K562 (cell line): ENCODE results near the gene CTBP2. TPM values are rescaled to one million over a fixed set of nuclear protein-coding genes. Genes with fewer than 3 reads are reported as not detected.

Source experiments
- ATAC-seq: fragments of 200-7000 bp; cut with Tn5 transposase; 3 replicates; pipeline ENCODE4 v1.9.1; 2020; ENCODE audit warnings: moderate library complexity
- BruUV-seq: library from RNA; stranded (reverse); fragments of 400-500 nt; replicated peaks from 2 replicates; lab custom pipeline; 2021; lab: Mats Ljungman, UMichigan
- CTCF ChIA-PET: fragments of 300-600 bp; formaldehyde crosslinking; extraction: SDS; loops from one replicate; lab custom pipeline; 2021; ENCODE audit warnings: low intra/inter-chr PET ratio; lab: Yijun Ruan, JAX
- POLR2A ChIA-PET: fragments of 300-600, 350-650 bp; sonication (Branson Sonifier 250); formaldehyde crosslinking; extraction: SDS; loops from one replicate; lab custom pipeline; 2021; ENCODE audit warnings: antibody characterized with exemption, inconsistent platforms; lab: Yijun Ruan, JAX
- DNase-seq, 4 experiments: peaks; one replicate each; pipeline versions ENCODE4 v3.0.0 to v3.0.0-alpha.2; 2011 to 2018; ENCODE audit warnings: low spot score in 3 of 4, mixed read lengths in 3 of 4; ENCODE audit errors: extremely low read depth in 1 of 4
- FAIRE-seq: peaks from 2 replicates; lab custom pipeline; 2011; peaks lifted over from hg19 to GRCh38; lab: Jason Lieb, UNC
- H2AFZ ChIP-seq: 2 replicates; pipeline ENCODE4 v1.6.0; 2011; ENCODE audit warnings: low read depth, low read length, control low read depth, inconsistent platforms
- H3K27ac ChIP-seq: fragments of 200-600 bp; 3 replicates; pipeline ENCODE4 v1.8.0; 2011; ENCODE audit warnings: low read depth, mild to moderate bottlenecking, control low read depth, inconsistent platforms, low read length, moderate library complexity, mixed read lengths; ENCODE audit errors: extremely low read depth
- H3K27me3 ChIP-seq, 2 experiments: fragments of 300-600 bp in 1 of 2; 2 replicates in 1 of 2; 3 replicates in 1 of 2; pipeline versions ENCODE4 v1.6.0 to v1.8.0; 2011; ENCODE audit warnings: inconsistent platforms in 2 of 2, low read length in 2 of 2, mild to moderate bottlenecking in 1 of 2, mixed read lengths in 1 of 2, moderate library complexity in 1 of 2; ENCODE audit not compliant: control insufficient read depth in 2 of 2, insufficient read depth in 2 of 2
- H3K36me3 ChIP-seq: fragments of 300-600 bp; 3 replicates; pipeline ENCODE4 v1.8.0; 2011; ENCODE audit warnings: mild to moderate bottlenecking, low read length, inconsistent platforms; ENCODE audit not compliant: control insufficient read depth, insufficient read depth
- H3K4me1 ChIP-seq, 2 experiments: fragments of 200-600 bp in 1 of 2; replicated peaks in 1 of 2; 2 replicates in 1 of 2; 3 replicates in 1 of 2; pipeline versions ENCODE4 v1.5.1 to v1.8.0; 2011; ENCODE audit warnings: inconsistent platforms in 2 of 2, low read length in 2 of 2, mild to moderate bottlenecking in 1 of 2, mixed read lengths in 1 of 2, moderate library complexity in 1 of 2; ENCODE audit not compliant: control insufficient read depth in 2 of 2, insufficient read depth in 2 of 2
- H3K4me2 ChIP-seq: 2 replicates; pipeline ENCODE4 v1.6.1; 2011; ENCODE audit warnings: low read length, control low read depth, inconsistent platforms, mixed read lengths; ENCODE audit not compliant: insufficient read depth
- H3K4me3 ChIP-seq: fragments of 200-600 bp; sonication (generic), shearing (Covaris generic); 2 replicates; pipeline ENCODE4 v1.5.1; 2016; ENCODE audit warnings: control low read depth, inconsistent platforms
- H3K79me2 ChIP-seq: fragments of 200-600 bp; 3 replicates; pipeline ENCODE4 v1.8.0; 2011; ENCODE audit warnings: low read length, inconsistent platforms; ENCODE audit not compliant: control insufficient read depth, insufficient read depth
- H3K9ac ChIP-seq, 2 experiments: 2 replicates each; pipeline versions ENCODE4 v1.6.0 to v1.6.1; 2011; ENCODE audit warnings: low read depth in 2 of 2, low read length in 2 of 2, control low read depth in 1 of 2, inconsistent platforms in 1 of 2, mild to moderate bottlenecking in 1 of 2, mixed read lengths in 1 of 2; ENCODE audit not compliant: insufficient read depth in 1 of 2
- H3K9me1 ChIP-seq: one replicate; pipeline ENCODE4 v1.6.0; 2011; ENCODE audit warnings: inconsistent platforms, mild to moderate bottlenecking, low read length, moderate library complexity; ENCODE audit not compliant: control insufficient read depth, insufficient read depth
- H3K9me3 ChIP-seq: replicated peaks from 2 replicates; pipeline ENCODE4 v1.5.1; 2011; ENCODE audit warnings: low read depth, low read length, inconsistent platforms; ENCODE audit not compliant: control insufficient read depth, insufficient read depth
- H4K20me1 ChIP-seq: replicated peaks from 2 replicates; pipeline ENCODE4 v1.6.1; 2011; ENCODE audit warnings: low read length, inconsistent platforms, mixed read lengths; ENCODE audit not compliant: control insufficient read depth, insufficient read depth
- ARID4B ChIP-seq: sonication (generic); formaldehyde crosslinking; IDR thresholded peaks from 2 replicates; pipeline ENCODE4 v1.8.0; 2022; ENCODE audit warnings: mild to moderate bottlenecking, missing genetic modification reagents
- ELF2 ChIP-seq: fragments of 250-450 bp; sonication (Bioruptor Pico); IDR thresholded peaks from 2 replicates; pipeline ENCODE4 v1.5.0; 2021; ENCODE audit warnings: mild to moderate bottlenecking
- KLF1 ChIP-seq: fragments of 450-650 bp; IDR thresholded peaks from 2 replicates; pipeline ENCODE4 v1.6.1; 2016; ENCODE audit warnings: missing genetic modification characterization, missing compliant biosample characterization
- NCOA6 ChIP-seq: fragments of 450-650 bp; IDR thresholded peaks from 2 replicates; pipeline ENCODE4 v1.6.1; 2017; ENCODE audit warnings: mild to moderate bottlenecking
- WGBS: fragments of 100-300 bp; shearing (Covaris generic); methylation state at CpG from one replicate; pipeline ENCODE4 v1.1.6; 2016; ENCODE audit warnings: low coverage, mixed read lengths; ENCODE audit not compliant: insufficient coverage; ENCODE audit errors: missing lambda C conversion rate; 5-methylcytosine and 5-hydroxymethylcytosine counted together
- in situ Hi-C: fragments of 300-500 bp; cut with MboI; formaldehyde crosslinking; loops from 4 replicates; pipeline ENCODE4 v1.15.0; 2018; ENCODE audit warnings: inconsistent platforms, mixed read lengths
- intact Hi-C: fragments of 100-400 bp; cut with micrococcal nuclease; formaldehyde crosslinking; loops from 2 replicates; pipeline ENCODE4 v1.14.2; 2022
- microRNA-seq: library from miRNA; unstranded; fragments of <30 nt; microRNA quantifications from one replicate; pipeline ENCODE4, GENCODE V29; 2018; ENCODE audit warnings: borderline microRNAs expressed
- polyA plus RNA-seq, 8 experiments: library from polyadenylated mRNA; depleted of rRNA in 4 of 8; stranded (reverse) in 5 of 8; unstranded in 3 of 8; fragments of >200 nt; fragmentation: Nextera tagmentation in 2 of 8; fragmentation: Illumina TruSeq in 1 of 8; extraction: Ambion mirVana in 2 of 8; extraction: Trizol in 1 of 8; gene quantifications; 2 replicates each; pipeline versions ENCODE4 v1.2.1 to v1.2.3, GENCODE V29; 2011 to 2014; ENCODE audit warnings: inconsistent platforms in 1 of 8, missing spikeins in 1 of 8
- small RNA-seq: library from RNA; depleted of rRNA; stranded (forward); fragments of <200 nt; gene quantifications from one replicate; pipeline ENCODE3, GENCODE V24; 2014
- total RNA-seq, 7 experiments: library from RNA; depleted of rRNA in 6 of 7; stranded (reverse); fragments of >200 nt in 6 of 7; fragmentation: Illumina TruSeq in 2 of 7; extraction: Trizol in 2 of 7; gene quantifications; 2 replicates each; pipeline versions ENCODE4 v1.2.1 to v1.2.3, GENCODE V29; 2011 to 2021; ENCODE audit warnings: low replicate concordance in 1 of 7

Gene CTBP2
- total and polyA plus RNA-seq, 9 of the 15 experiments (the other 6 are each of a cell fraction or from before 2014, with no cell fraction given), result 1.3 to 8.8 (median 5.1) TPM

- peaks cover 8% of the 10 kb centered on the region; the same call in 2 of the 3 replicates for H3K36me3 ChIP-seq
- DNase-seq (peak in 3 of 4 experiments; percentile 0 to 1 (median 0)), FAIRE-seq (no peak), ATAC-seq (peak; percentile 36; the same call in 2 of the 3 replicates)
- 61% methylated on average over 2 of the region's 2 CpGs for WGBS
- peaks cover 7% of the 10 kb centered on the region for H4K20me1 ChIP-seq
- no peak overlapping the region for H3K4me3 ChIP-seq
- BruUV-seq, result no TSS peak
- no peak overlapping the region for H2AFZ ChIP-seq
- H3K9me1 ChIP-seq, result no peaks in the 10 kb centered on the region
- TF ChIP-seq NCOA6, result no peak
- TF ChIP-seq ELF2 (CRISPR knock-in tag), result no peak
- TF ChIP-seq ARID4B (CRISPR knock-in tag), result no peak
- TF ChIP-seq KLF1 (tag), result no peak
- H3K27ac ChIP-seq, result no peak overlapping the region
- no peaks in the 10 kb centered on the region for H3K27me3 ChIP-seq
- intact Hi-C loops (no loop called here), in situ Hi-C loops (loop anchor here (25.0 kb wide), 1 partner anchor 226 kb away; the partner anchor contains the start of gene CTBP2)
- CTCF ChIA-PET, result no interaction called here
- peaks cover 0 to 3% of the 10 kb centered on the region in 2 experiments; a peak in 1 of 5 replicates for H3K4me1 ChIP-seq
- H3K9me3 ChIP-seq, result no peaks in the 10 kb centered on the region
- H3K9ac ChIP-seq, result no peak overlapping the region
- H3K79me2 ChIP-seq, result peaks cover 93% of the 10 kb centered on the region
- H3K4me2 ChIP-seq, result no peak overlapping the region
- POLR2A ChIA-PET, result no interaction called here
Observed at GRCh38 chr10:124935946-124936345, 224.4 kb downstream of the CTBP2 start.

Small RNAs within 50 kb of the gene (microRNA-seq; reads per million reads assigned to microRNA genes)
- gene MIR4296, result not detected

Small RNAs within 50 kb of the gene (small RNA-seq; reads per million reads assigned to genes)
- gene MIR4296 (not detected), gene MRPS21P6 (not detected)

Other genes starting within 250 kb of the CTBP2 start
- gene ZRANB1, start 218.4 kb downstream of the CTBP2 start, total RNA-seq (2014; rRNA removed), result 0.57 and 0.64 TPM in 2 replicates
- gene ZRANB1, start 218.4 kb downstream of the CTBP2 start, total RNA-seq (2014; rRNA removed; fragmentation: Illumina TruSeq; extraction: Trizol), result 1.1 and 1.2 TPM in 2 replicates
- 0.87 and 1.1 TPM in 2 replicates for gene ZRANB1, start 218.4 kb downstream of the CTBP2 start, total RNA-seq (2015; rRNA removed; fragmentation: Illumina TruSeq; extraction: Trizol)
- 0.74 and 0.78 TPM in 2 replicates for gene ZRANB1, start 218.4 kb downstream of the CTBP2 start, total RNA-seq (2021)
- 0.89 and 0.97 TPM in 2 replicates for gene ZRANB1, start 218.4 kb downstream of the CTBP2 start, polyA plus RNA-seq (2011; rRNA removed)
- gene ZRANB1, start 218.4 kb downstream of the CTBP2 start, polyA plus RNA-seq (2014; fragmentation: Illumina TruSeq; extraction: Trizol), result 0.44 and 0.59 TPM in 2 replicates
- gene ZRANB1, start 218.4 kb downstream of the CTBP2 start, polyA plus RNA-seq (2014; fragmentation: Nextera tagmentation; extraction: Ambion mirVana), result under 1 TPM; 0.07 TPM
- 0.39 and 0.52 TPM in 2 replicates for gene ZRANB1, start 218.4 kb downstream of the CTBP2 start, polyA plus RNA-seq (2014; rRNA removed)